ENCODE measurements around the gene SCFD2. TPM values are rescaled to one million over a fixed set of nuclear protein-coding genes. Genes with fewer than 3 reads are reported as not detected.

The SCFD2 gene
- total RNA-seq, 1 donor from 2014 or later, result 11.9 TPM

GRCh38 chr4:52868133-52868532 lies 497.7 kb downstream of the SCFD2 start:
- Histone ChIP-seq H3K9me3 (ENCODE audit: insufficient read depth, low read depth, low read length) (no peaks in the 10 kb centered on the region), H3K4me2 (ENCODE audit: low read length) (no peak overlapping the region), H3K27me3 (ENCODE audit: insufficient read depth, low read length) (no peaks in the 10 kb centered on the region), H3K9ac (ENCODE audit: low read length) (no peak overlapping the region), H3K79me2 (ENCODE audit: insufficient read depth, low read length) (no peaks in the 10 kb centered on the region), H2AFZ (ENCODE audit: low read depth, low read length) (no peak overlapping the region), H3K4me3 (ENCODE audit: insufficient read depth, low read depth, low read length) (no peak overlapping the region), H4K20me1 (ENCODE audit: insufficient read depth, low read length) (no peaks in the 10 kb centered on the region), H3K27ac (ENCODE audit: low read depth, low read length) (no peak overlapping the region), H3K4me1 (ENCODE audit: insufficient read depth, low read length) (no peaks in the 10 kb centered on the region), H3K36me3 (ENCODE audit: insufficient read depth, low read length) (no peaks in the 10 kb centered on the region)
- peaks cover 7% of the 10 kb centered on the region for H3K9me3 Mint-ChIP-seq (ENCODE audit: unreplicated experiment)
- H3K27me3 Mint-ChIP-seq (ENCODE audit: low read depth, unreplicated experiment), result peaks cover 3% of the 10 kb centered on the region
- H3K4me1 Mint-ChIP-seq (ENCODE audit: low read depth, unreplicated experiment), result peaks cover 15% of the 10 kb centered on the region
- DNase-seq (ENCODE audit: low read depth) (no peak), FAIRE-seq (no peak)
- TF ChIP-seq, protein P1, sequence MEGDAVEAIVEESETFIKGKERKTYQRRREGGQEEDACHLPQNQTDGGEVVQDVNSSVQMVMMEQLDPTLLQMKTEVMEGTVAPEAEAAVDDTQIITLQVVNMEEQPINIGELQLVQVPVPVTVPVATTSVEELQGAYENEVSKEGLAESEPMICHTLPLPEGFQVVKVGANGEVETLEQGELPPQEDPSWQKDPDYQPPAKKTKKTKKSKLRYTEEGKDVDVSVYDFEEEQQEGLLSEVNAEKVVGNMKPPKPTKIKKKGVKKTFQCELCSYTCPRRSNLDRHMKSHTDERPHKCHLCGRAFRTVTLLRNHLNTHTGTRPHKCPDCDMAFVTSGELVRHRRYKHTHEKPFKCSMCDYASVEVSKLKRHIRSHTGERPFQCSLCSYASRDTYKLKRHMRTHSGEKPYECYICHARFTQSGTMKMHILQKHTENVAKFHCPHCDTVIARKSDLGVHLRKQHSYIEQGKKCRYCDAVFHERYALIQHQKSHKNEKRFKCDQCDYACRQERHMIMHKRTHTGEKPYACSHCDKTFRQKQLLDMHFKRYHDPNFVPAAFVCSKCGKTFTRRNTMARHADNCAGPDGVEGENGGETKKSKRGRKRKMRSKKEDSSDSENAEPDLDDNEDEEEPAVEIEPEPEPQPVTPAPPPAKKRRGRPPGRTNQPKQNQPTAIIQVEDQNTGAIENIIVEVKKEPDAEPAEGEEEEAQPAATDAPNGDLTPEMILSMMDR (IDR thresholded peaks at IDR 0.05; ENCODE audit: insufficient read depth, low read depth, low read length), result no peak
- TF ChIP-seq EZH2 (IDR thresholded peaks at IDR 0.05; ENCODE audit: insufficient read depth, low read length), result no peak
- H3K27ac Mint-ChIP-seq (ENCODE audit: unreplicated experiment), result no peak overlapping the region
- no peak overlapping the region for H3K4me3 Mint-ChIP-seq (ENCODE audit: unreplicated experiment)
- H3K36me3 Mint-ChIP-seq (ENCODE audit: low read depth, unreplicated experiment), result peaks cover 17% of the 10 kb centered on the region

GRCh38 chr4:52867163-52867562 lies 498.7 kb downstream of the SCFD2 start:
- Mint-ChIP-seq H3K36me3 (ENCODE audit: low read depth, unreplicated experiment) (peaks cover 17% of the 10 kb centered on the region), H3K4me3 (ENCODE audit: unreplicated experiment) (no peak overlapping the region), H3K27me3 (ENCODE audit: low read depth, unreplicated experiment) (peaks cover 3% of the 10 kb centered on the region), H3K27ac (ENCODE audit: unreplicated experiment) (no peak overlapping the region), H3K4me1 (ENCODE audit: low read depth, unreplicated experiment) (peaks cover 15% of the 10 kb centered on the region), H3K9me3 (ENCODE audit: unreplicated experiment) (peaks cover 7% of the 10 kb centered on the region)
- DNase-seq (ENCODE audit: low read depth), result no peak
- no peak overlapping the region for H2AFZ ChIP-seq (ENCODE audit: low read depth, low read length)
- H3K27ac ChIP-seq (ENCODE audit: low read depth, low read length), result no peak overlapping the region
- no peak overlapping the region for H3K4me3 ChIP-seq (ENCODE audit: insufficient read depth, low read depth, low read length)
- H3K36me3 ChIP-seq (ENCODE audit: insufficient read depth, low read length), result no peaks in the 10 kb centered on the region
- TF ChIP-seq, protein P1 (IDR thresholded peaks at IDR 0.05; ENCODE audit: insufficient read depth, low read depth, low read length), result no peak
- no peak for TF ChIP-seq EZH2 (IDR thresholded peaks at IDR 0.05; ENCODE audit: insufficient read depth, low read length)
- no peaks in the 10 kb centered on the region for H4K20me1 ChIP-seq (ENCODE audit: insufficient read depth, low read length)
- no peaks in the 10 kb centered on the region for H3K9me3 ChIP-seq (ENCODE audit: insufficient read depth, low read depth, low read length)
- FAIRE-seq, result no peak
- H3K9ac ChIP-seq (ENCODE audit: low read length), result no peak overlapping the region
- no peak overlapping the region for H3K4me2 ChIP-seq (ENCODE audit: low read length)
- H3K4me1 ChIP-seq (ENCODE audit: insufficient read depth, low read length), result peaks cover 6% of the 10 kb centered on the region
- H3K27me3 ChIP-seq (ENCODE audit: insufficient read depth, low read length), result no peaks in the 10 kb centered on the region
- H3K79me2 ChIP-seq (ENCODE audit: insufficient read depth, low read length), result no peaks in the 10 kb centered on the region

DNA sequence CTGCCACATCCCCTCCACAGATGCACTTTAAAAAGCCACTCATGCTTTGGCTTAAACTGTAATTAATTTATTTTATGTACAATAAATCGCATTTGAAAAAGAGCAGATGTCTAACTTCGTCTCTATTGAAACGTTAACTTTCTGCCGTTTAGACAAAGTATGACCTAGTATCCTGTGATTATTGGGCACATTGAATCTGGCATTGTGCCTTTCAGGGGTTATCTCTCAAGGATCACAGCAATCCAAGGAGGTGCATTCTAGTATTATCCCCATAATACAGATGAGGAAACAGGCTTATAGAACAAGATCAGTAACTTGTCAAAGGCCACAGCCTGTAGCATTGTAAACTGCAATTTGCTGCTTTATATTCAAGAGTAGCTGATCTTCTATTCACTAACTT lies 499.1 kb downstream of the SCFD2 start:
- Mint-ChIP-seq H3K4me1 (ENCODE audit: low read depth, unreplicated experiment) (peaks cover 15% of the 10 kb centered on the region), H3K36me3 (ENCODE audit: low read depth, unreplicated experiment) (peaks cover 17% of the 10 kb centered on the region), H3K9me3 (ENCODE audit: unreplicated experiment) (peaks cover 7% of the 10 kb centered on the region), H3K4me3 (ENCODE audit: unreplicated experiment) (no peak overlapping the region), H3K27ac (ENCODE audit: unreplicated experiment) (no peak overlapping the region), H3K27me3 (ENCODE audit: low read depth, unreplicated experiment) (peaks cover 3% of the 10 kb centered on the region)
- no peak overlapping the region for H3K9ac ChIP-seq (ENCODE audit: low read length)
- no peaks in the 10 kb centered on the region for H4K20me1 ChIP-seq (ENCODE audit: insufficient read depth, low read length)
- no peaks in the 10 kb centered on the region for H3K36me3 ChIP-seq (ENCODE audit: insufficient read depth, low read length)
- DNase-seq (ENCODE audit: low read depth) (no peak), FAIRE-seq (no peak)
- H3K4me2 ChIP-seq (ENCODE audit: low read length), result no peak overlapping the region
- TF ChIP-seq, protein P1 (IDR thresholded peaks at IDR 0.05; ENCODE audit: insufficient read depth, low read depth, low read length), result no peak
- TF ChIP-seq EZH2 (IDR thresholded peaks at IDR 0.05; ENCODE audit: insufficient read depth, low read length), result no peak
- H3K27me3 ChIP-seq (ENCODE audit: insufficient read depth, low read length), result no peaks in the 10 kb centered on the region
- H3K4me3 ChIP-seq (ENCODE audit: insufficient read depth, low read depth, low read length), result no peak overlapping the region
- no peak overlapping the region for H3K27ac ChIP-seq (ENCODE audit: low read depth, low read length)
- no peaks in the 10 kb centered on the region for H3K9me3 ChIP-seq (ENCODE audit: insufficient read depth, low read depth, low read length)
- H2AFZ ChIP-seq (ENCODE audit: low read depth, low read length), result no peak overlapping the region
- H3K79me2 ChIP-seq (ENCODE audit: insufficient read depth, low read length), result no peaks in the 10 kb centered on the region
- peaks cover 7% of the 10 kb centered on the region for H3K4me1 ChIP-seq (ENCODE audit: insufficient read depth, low read length)

All from astrocyte (in vitro differentiated cells and primary cell).